ENCODE data around the gene CDK5RAP2.

CDK5RAP2 gene

GRCh38 chr9:120388003-120388855 lies 191.7 kb downstream of the CDK5RAP2 start:
- no peak for FAIRE-seq
- DNase-seq (ENCODE audit: insufficient read length, low spot score): no peak

- FAIRE-seq: no peak
- no peak for DNase-seq (ENCODE audit: insufficient read length, low spot score)
Measured at GRCh38 chr9:120387257-120388002, 192.5 kb downstream of the CDK5RAP2 start.

GRCh38 chr9:120386390-120387131 lies 193.4 kb downstream of the CDK5RAP2 start:
- no peak for FAIRE-seq
- no peak for DNase-seq (ENCODE audit: insufficient read length, low spot score)

- DNase-seq (ENCODE audit: insufficient read length, low spot score) (no peak), FAIRE-seq (no peak)
Measured at GRCh38 chr9:120385606-120386389, 194.2 kb downstream of the CDK5RAP2 start.

- no peak for DNase-seq (ENCODE audit: insufficient read length, low spot score)
- FAIRE-seq: no peak
Measured at GRCh38 chr9:120384925-120385272, 195.1 kb downstream of the CDK5RAP2 start.

GRCh38 chr9:120383999-120384924 lies 195.7 kb downstream of the CDK5RAP2 start:
- no peak for FAIRE-seq
- no peak for DNase-seq (ENCODE audit: insufficient read length, low spot score)

- no peak for DNase-seq (ENCODE audit: insufficient read length, low spot score)
- FAIRE-seq: no peak
Measured at GRCh38 chr9:120383611-120383998, 196.4 kb downstream of the CDK5RAP2 start.

GRCh38 chr9:120382453-120382852 lies 197.5 kb downstream of the CDK5RAP2 start:
- no peak for DNase-seq (ENCODE audit: insufficient read length, low spot score)
- FAIRE-seq: no peak

GRCh38 chr9:120381839-120382238 lies 198.1 kb downstream of the CDK5RAP2 start:
- no peak for FAIRE-seq
- DNase-seq (ENCODE audit: insufficient read length, low spot score): no peak

- DNase-seq (ENCODE audit: insufficient read length, low spot score) (no peak), FAIRE-seq (no peak)
Measured at GRCh38 chr9:120379611-120380010, 200.4 kb downstream of the CDK5RAP2 start.

GRCh38 chr9:120378680-120379079 lies 201.3 kb downstream of the CDK5RAP2 start:
- no peak for FAIRE-seq
- no peak for DNase-seq (ENCODE audit: insufficient read length, low spot score)

- no peak for FAIRE-seq
- DNase-seq (ENCODE audit: insufficient read length, low spot score): no peak
Measured at GRCh38 chr9:120377268-120378159, 202.5 kb downstream of the CDK5RAP2 start.

- DNase-seq (ENCODE audit: insufficient read length, low spot score) (no peak), FAIRE-seq (no peak)
Measured at GRCh38 chr9:120376101-120376500, 203.9 kb downstream of the CDK5RAP2 start.

GRCh38 chr9:120375316-120375715 lies 204.7 kb downstream of the CDK5RAP2 start:
- FAIRE-seq: no peak

GRCh38 chr9:120374817-120375216 lies 205.2 kb downstream of the CDK5RAP2 start:
- FAIRE-seq: no peak

More at GRCh38 chr9:120375316-120375715, 204.7 kb downstream of the CDK5RAP2 start:
- no peak for DNase-seq (ENCODE audit: insufficient read length, low spot score)

GRCh38 chr9:120374239-120374638 lies 205.7 kb downstream of the CDK5RAP2 start:
- FAIRE-seq: no peak
- DNase-seq (ENCODE audit: insufficient read length, low spot score): no peak

More at GRCh38 chr9:120374817-120375216, 205.2 kb downstream of the CDK5RAP2 start:
- DNase-seq (ENCODE audit: insufficient read length, low spot score): no peak

GRCh38 chr9:120372040-120372439 lies 207.9 kb downstream of the CDK5RAP2 start:
- DNase-seq (ENCODE audit: insufficient read length, low spot score) (no peak), FAIRE-seq (no peak)

GRCh38 chr9:120369608-120370220 lies 210.3 kb downstream of the CDK5RAP2 start:
- FAIRE-seq (no peak), DNase-seq (ENCODE audit: insufficient read length, low spot score) (no peak)
